Non-pigmented ciliary epithelial cell (primary cell): ENCODE measurements around the gene NPAT.
A peak's percentile ranks its signal among the peaks of the same experiment; 100 is the strongest.

Experiments
- DNase-seq: peaks from one replicate; pipeline ENCODE4 v3.0.0-alpha.2; 2010; ENCODE audit warnings: low read depth

NPAT gene

GRCh38 chr11:108222574-108223347, at the start of gene NPAT, which contains the start of gene ATM:
Gene NPAT, minus strand, starts transcription at chr11:108222638. Its CDS starts 102 bp downstream, at chr11:108222536.
Gene ATM, plus strand, starts transcription at chr11:108223067. Its CDS starts 4,558 bp downstream, at chr11:108227625.
- DNase-seq = peak; percentile 97

GRCh38 chr11:108269583-108269982, 47.1 kb upstream of the NPAT start:
- no peak for DNase-seq

GRCh38 chr11:108253176-108253575, 30.7 kb upstream of the NPAT start:
- DNase-seq = no peak

- no peak for DNase-seq
These were observed 24.4 kb upstream of the NPAT start for GRCh38 chr11:108246885-108247284.

GRCh38 chr11:108246308-108246707, 23.9 kb upstream of the NPAT start:
- no peak for DNase-seq

GRCh38 chr11:108242422-108242821, 20.0 kb upstream of the NPAT start:
- DNase-seq = no peak

- no peak for DNase-seq
These were observed 19.0 kb upstream of the NPAT start for GRCh38 chr11:108241330-108242037.

GRCh38 chr11:108239076-108239475, 16.6 kb upstream of the NPAT start:
- DNase-seq = no peak

GRCh38 chr11:108237058-108237481, 14.6 kb upstream of the NPAT start:
- no peak for DNase-seq

GRCh38 chr11:108235633-108236032, 13.2 kb upstream of the NPAT start:
- DNase-seq = no peak

GRCh38 chr11:108235192-108235591, 12.8 kb upstream of the NPAT start:
- DNase-seq = no peak

- no peak for DNase-seq
These were observed 11.0 kb upstream of the NPAT start for GRCh38 chr11:108233277-108233945.

- DNase-seq = no peak
These were observed 5.8 kb upstream of the NPAT start for GRCh38 chr11:108228251-108228650.

- DNase-seq = no peak
These were observed 3.6 kb upstream of the NPAT start for GRCh38 chr11:108226036-108226435.

GRCh38 chr11:108224911-108225786, 2.7 kb upstream of the NPAT start:
- DNase-seq = no peak

- DNase-seq = no peak
These were observed 1.9 kb upstream of the NPAT start for GRCh38 chr11:108224366-108224765.

GRCh38 chr11:108223348-108224149, 1.1 kb upstream of the NPAT start:
- DNase-seq = no peak

- no peak for DNase-seq
These were observed 396 bp downstream of the NPAT start for GRCh38 chr11:108221911-108222573.

GRCh38 chr11:108221371-108221770, 1.1 kb downstream of the NPAT start:
- no peak for DNase-seq

- DNase-seq = no peak
These were observed 1.6 kb downstream of the NPAT start for GRCh38 chr11:108220721-108221336.
